ENCODE data around the gene ACP4. TPM values are rescaled to one million over a fixed set of nuclear protein-coding genes. Genes with fewer than 3 reads are reported as not detected.

The ACP4 gene
- total RNA-seq, 2 donors from 2014 or later: not detected

GRCh38 chr19:50817941-50818858 lies 28.0 kb downstream of the ACP4 start:
- ATAC-seq (peak; percentile 50 to 83), DNase-seq (ENCODE audit: low spot score) (no peak)
- H3K27me3 Mint-ChIP-seq: peaks cover 60 to 81% of the 10 kb centered on the region in 2 donors
- H3K9me3 Mint-ChIP-seq: no peaks in the 10 kb centered on the region
- peaks cover 10 to 11% of the 10 kb centered on the region in 2 donors for H3K4me1 Mint-ChIP-seq (ENCODE audit: low read depth in 2 of 2)
- H3K27ac Mint-ChIP-seq: no peak overlapping the region
- peak overlapping the region; percentile 63 for H3K4me3 Mint-ChIP-seq
- H3K36me3 Mint-ChIP-seq: no peaks in the 10 kb centered on the region

- H3K9me3 Mint-ChIP-seq: no peaks in the 10 kb centered on the region
- no peak for ATAC-seq
- no peak for DNase-seq (ENCODE audit: low spot score)
- no peaks in the 10 kb centered on the region for H3K36me3 Mint-ChIP-seq
- H3K27me3 Mint-ChIP-seq: peaks cover 60 to 82% of the 10 kb centered on the region in 2 donors
- no peak overlapping the region for H3K27ac Mint-ChIP-seq
- peaks cover 10 to 11% of the 10 kb centered on the region in 2 donors for H3K4me1 Mint-ChIP-seq (ENCODE audit: low read depth in 2 of 2)
- peak overlapping the region; percentile 50 for H3K4me3 Mint-ChIP-seq
Measured at GRCh38 chr19:50818859-50819472, 28.8 kb downstream of the ACP4 start.

GRCh38 chr19:50819636-50820035 lies 29.4 kb downstream of the ACP4 start:
- H3K9me3 Mint-ChIP-seq: no peaks in the 10 kb centered on the region
- no peaks in the 10 kb centered on the region for H3K36me3 Mint-ChIP-seq
- DNase-seq (ENCODE audit: low spot score): no peak
- H3K4me3 Mint-ChIP-seq: no peak overlapping the region
- peaks cover 55 to 76% of the 10 kb centered on the region in 2 donors for H3K27me3 Mint-ChIP-seq
- ATAC-seq: no peak
- peaks cover 10 to 11% of the 10 kb centered on the region in 2 donors for H3K4me1 Mint-ChIP-seq (ENCODE audit: low read depth in 2 of 2)
- H3K27ac Mint-ChIP-seq: no peak overlapping the region

- Mint-ChIP-seq H3K27ac (no peak overlapping the region), H3K36me3 (no peaks in the 10 kb centered on the region), H3K27me3 (peaks cover 51 to 72% of the 10 kb centered on the region in 2 donors), H3K9me3 (no peaks in the 10 kb centered on the region), H3K4me3 (no peak overlapping the region), H3K4me1 (ENCODE audit: low read depth in 2 of 2) (peaks cover 10 to 11% of the 10 kb centered on the region in 2 donors)
- ATAC-seq (no peak), DNase-seq (ENCODE audit: low spot score) (no peak)
Measured at GRCh38 chr19:50820086-50820485, 29.9 kb downstream of the ACP4 start.

GRCh38 chr19:50820549-50821247 lies 30.5 kb downstream of the ACP4 start:
- peaks cover 10 to 11% of the 10 kb centered on the region in 2 donors for H3K4me1 Mint-ChIP-seq (ENCODE audit: low read depth in 2 of 2)
- H3K4me3 Mint-ChIP-seq: no peak overlapping the region
- H3K36me3 Mint-ChIP-seq: no peaks in the 10 kb centered on the region
- DNase-seq (ENCODE audit: low spot score): no peak
- no peak for ATAC-seq
- H3K9me3 Mint-ChIP-seq: no peaks in the 10 kb centered on the region
- H3K27ac Mint-ChIP-seq: no peak overlapping the region
- H3K27me3 Mint-ChIP-seq: peaks cover 50 to 66% of the 10 kb centered on the region in 2 donors

- H3K9me3 Mint-ChIP-seq: no peaks in the 10 kb centered on the region
- peaks cover 49 to 66% of the 10 kb centered on the region in 2 donors for H3K27me3 Mint-ChIP-seq
- DNase-seq (ENCODE audit: low spot score) (no peak), ATAC-seq (no peak)
- no peaks in the 10 kb centered on the region for H3K36me3 Mint-ChIP-seq
- no peak overlapping the region for H3K4me3 Mint-ChIP-seq
- peaks cover 10 to 11% of the 10 kb centered on the region in 2 donors for H3K4me1 Mint-ChIP-seq (ENCODE audit: low read depth in 2 of 2)
- H3K27ac Mint-ChIP-seq: no peak overlapping the region
Measured at GRCh38 chr19:50821248-50821612, 31.0 kb downstream of the ACP4 start.

GRCh38 chr19:50821622-50822021 lies 31.4 kb downstream of the ACP4 start:
- Mint-ChIP-seq H3K4me1 (ENCODE audit: low read depth in 2 of 2) (peaks cover 10 to 11% of the 10 kb centered on the region in 2 donors), H3K27me3 (peaks cover 48 to 66% of the 10 kb centered on the region in 2 donors), H3K36me3 (no peaks in the 10 kb centered on the region), H3K9me3 (no peaks in the 10 kb centered on the region), H3K27ac (no peak overlapping the region), H3K4me3 (no peak overlapping the region)
- no peak for ATAC-seq
- no peak for DNase-seq (ENCODE audit: low spot score)

- H3K4me1 Mint-ChIP-seq (ENCODE audit: low read depth in 2 of 2): peaks cover 7 to 10% of the 10 kb centered on the region in 2 donors
- H3K27me3 Mint-ChIP-seq: peaks cover 43 to 63% of the 10 kb centered on the region in 2 donors
- H3K36me3 Mint-ChIP-seq: no peaks in the 10 kb centered on the region
- no peak overlapping the region for H3K4me3 Mint-ChIP-seq
- no peak for ATAC-seq
- no peaks in the 10 kb centered on the region for H3K9me3 Mint-ChIP-seq
- H3K27ac Mint-ChIP-seq: no peak overlapping the region
- DNase-seq (ENCODE audit: low spot score): no peak
Measured at GRCh38 chr19:50822661-50823208, 32.5 kb downstream of the ACP4 start.

GRCh38 chr19:50823389-50824042 lies 33.3 kb downstream of the ACP4 start, which contains the start of gene KLK1:
Gene KLK1, minus strand, starts transcription at chr19:50823787. Its CDS starts 39 bp downstream, at chr19:50823748.
- H3K27ac Mint-ChIP-seq: no peak within 1 kb of the TSS
- H3K36me3 Mint-ChIP-seq: no peaks in the 10 kb centered on the region
- ATAC-seq: no peak
- no peak for DNase-seq (ENCODE audit: low spot score)
- no peaks in the 10 kb centered on the region for H3K9me3 Mint-ChIP-seq
- H3K4me3 Mint-ChIP-seq: no peak within 1 kb of the TSS
- peaks cover 7 to 10% of the 10 kb centered on the region in 2 donors for H3K4me1 Mint-ChIP-seq (ENCODE audit: low read depth in 2 of 2)
- peaks cover 43 to 67% of the 10 kb centered on the region in 2 donors for H3K27me3 Mint-ChIP-seq

- Mint-ChIP-seq H3K4me3 (no peak overlapping the region), H3K27ac (no peak overlapping the region), H3K27me3 (peaks cover 25 to 39% of the 10 kb centered on the region in 2 donors), H3K36me3 (no peaks in the 10 kb centered on the region), H3K9me3 (no peaks in the 10 kb centered on the region), H3K4me1 (ENCODE audit: low read depth in 2 of 2) (no peaks in the 10 kb centered on the region)
- no peak for ATAC-seq
- no peak for DNase-seq (ENCODE audit: low spot score)
Measured at GRCh38 chr19:50826492-50827240, 36.5 kb downstream of the ACP4 start.

GRCh38 chr19:50827476-50827875 lies 37.3 kb downstream of the ACP4 start:
- peaks cover 18 to 31% of the 10 kb centered on the region in 2 donors for H3K27me3 Mint-ChIP-seq
- no peak overlapping the region for H3K4me3 Mint-ChIP-seq
- H3K27ac Mint-ChIP-seq: no peak overlapping the region
- no peaks in the 10 kb centered on the region for H3K36me3 Mint-ChIP-seq
- no peak for DNase-seq (ENCODE audit: low spot score)
- ATAC-seq: no peak
- no peaks in the 10 kb centered on the region for H3K4me1 Mint-ChIP-seq (ENCODE audit: low read depth in 2 of 2)
- H3K9me3 Mint-ChIP-seq: no peaks in the 10 kb centered on the region

- Mint-ChIP-seq H3K36me3 (no peaks in the 10 kb centered on the region), H3K4me3 (no peak overlapping the region), H3K27ac (no peak overlapping the region), H3K27me3 (peaks cover 25 to 28% of the 10 kb centered on the region in 2 donors), H3K4me1 (ENCODE audit: low read depth in 2 of 2) (no peaks in the 10 kb centered on the region), H3K9me3 (no peaks in the 10 kb centered on the region)
- ATAC-seq: no peak
- no peak for DNase-seq (ENCODE audit: low spot score)
Measured at GRCh38 chr19:50829801-50830200, 39.6 kb downstream of the ACP4 start.
